ENCODE data around the gene MGAT5.

DNA sequence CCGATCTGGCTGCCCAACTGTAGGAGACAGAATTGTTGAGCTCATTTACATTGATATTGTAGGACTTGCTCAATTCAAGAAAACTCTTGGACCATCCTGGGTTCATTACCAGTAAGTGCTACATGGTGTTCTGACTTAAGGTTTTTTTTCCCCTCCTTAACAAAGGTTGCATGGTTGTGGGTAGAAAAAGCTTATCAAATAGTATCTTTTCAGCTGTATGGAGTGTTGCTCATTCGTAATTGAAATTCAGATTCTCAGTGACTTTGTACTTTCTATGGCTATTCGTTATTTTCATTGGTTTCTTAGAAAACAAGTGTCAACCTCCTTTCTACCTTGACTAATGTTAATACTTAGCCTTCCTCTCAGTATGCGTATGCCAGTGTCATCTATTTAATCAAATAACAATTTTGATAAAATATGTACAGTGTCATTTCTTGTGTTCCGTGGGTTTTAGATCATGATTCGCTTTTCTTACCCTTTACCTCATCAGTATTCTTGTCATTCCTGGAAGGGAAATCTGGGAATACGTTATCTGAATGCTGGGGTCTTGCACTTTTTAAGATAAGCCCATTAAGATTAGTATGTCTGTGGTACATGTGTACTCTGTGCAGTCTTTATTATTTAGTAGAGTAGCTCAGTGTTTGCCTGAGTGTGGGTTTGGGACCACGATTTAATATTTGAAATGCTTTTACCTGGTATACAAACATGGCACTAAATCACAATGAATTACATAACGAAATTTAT is 91.3 kb downstream of the MGAT5 start:
- TF ChIP-seq, protein P1, sequence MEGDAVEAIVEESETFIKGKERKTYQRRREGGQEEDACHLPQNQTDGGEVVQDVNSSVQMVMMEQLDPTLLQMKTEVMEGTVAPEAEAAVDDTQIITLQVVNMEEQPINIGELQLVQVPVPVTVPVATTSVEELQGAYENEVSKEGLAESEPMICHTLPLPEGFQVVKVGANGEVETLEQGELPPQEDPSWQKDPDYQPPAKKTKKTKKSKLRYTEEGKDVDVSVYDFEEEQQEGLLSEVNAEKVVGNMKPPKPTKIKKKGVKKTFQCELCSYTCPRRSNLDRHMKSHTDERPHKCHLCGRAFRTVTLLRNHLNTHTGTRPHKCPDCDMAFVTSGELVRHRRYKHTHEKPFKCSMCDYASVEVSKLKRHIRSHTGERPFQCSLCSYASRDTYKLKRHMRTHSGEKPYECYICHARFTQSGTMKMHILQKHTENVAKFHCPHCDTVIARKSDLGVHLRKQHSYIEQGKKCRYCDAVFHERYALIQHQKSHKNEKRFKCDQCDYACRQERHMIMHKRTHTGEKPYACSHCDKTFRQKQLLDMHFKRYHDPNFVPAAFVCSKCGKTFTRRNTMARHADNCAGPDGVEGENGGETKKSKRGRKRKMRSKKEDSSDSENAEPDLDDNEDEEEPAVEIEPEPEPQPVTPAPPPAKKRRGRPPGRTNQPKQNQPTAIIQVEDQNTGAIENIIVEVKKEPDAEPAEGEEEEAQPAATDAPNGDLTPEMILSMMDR (IDR thresholded peaks at IDR 0.05; ENCODE audit: low read depth, low read length): no peak
- TF ChIP-seq EZH2phosphoT487 (IDR thresholded peaks at IDR 0.05; ENCODE audit: low read depth): no peak

Measured in OCI-LY3 (cell line).